NCI-H748 treated with DMSO at 0.1 percent for 48 hours (cell line): ENCODE measurements around the gene DIPK1C.

Experiments
- DNase-seq: peaks from one replicate; lab custom pipeline; 2025; lab: John Stamatoyannopoulos, UW

The DIPK1C gene

DNA sequence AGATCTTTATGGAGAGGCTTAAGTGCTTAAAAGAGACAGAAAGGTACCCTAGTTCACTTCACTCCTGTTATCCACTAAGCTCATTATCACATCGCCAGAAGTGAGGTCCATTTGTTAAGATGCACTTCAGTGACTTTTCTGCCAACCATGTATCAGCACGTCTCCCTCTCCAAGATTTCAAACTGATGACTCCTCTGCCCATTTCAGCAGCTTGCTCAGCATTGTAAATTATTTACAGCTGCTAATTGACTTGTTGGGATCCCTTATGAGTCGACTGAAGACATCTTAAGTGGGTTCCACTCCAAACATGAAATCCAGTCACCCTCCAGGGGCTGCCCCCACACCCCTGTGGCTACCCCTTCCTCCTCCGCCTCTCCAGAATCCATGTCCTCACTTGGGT lies 37.3 kb downstream of the DIPK1C start:
- no peak for DNase-seq

DNA sequence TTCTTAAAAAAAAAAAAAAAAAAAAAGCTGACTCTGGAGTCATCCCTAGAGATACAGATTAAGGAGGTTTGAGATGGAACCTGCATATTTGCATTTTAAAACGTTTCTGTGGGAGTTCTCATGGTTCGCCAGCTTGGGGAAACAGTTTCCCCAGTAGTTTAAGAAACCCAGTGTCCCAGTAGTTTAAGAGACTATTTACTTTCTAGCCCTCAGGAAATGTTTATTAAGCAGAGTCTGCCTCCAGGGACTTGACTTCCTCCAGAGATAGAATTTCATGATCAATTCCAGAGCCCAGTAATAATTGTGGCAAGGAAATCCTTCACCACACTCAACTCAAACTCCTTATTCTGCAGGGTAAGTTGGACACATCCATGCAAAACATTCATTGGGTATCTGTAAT lies 39.1 kb downstream of the DIPK1C start:
- no peak for DNase-seq

DNA sequence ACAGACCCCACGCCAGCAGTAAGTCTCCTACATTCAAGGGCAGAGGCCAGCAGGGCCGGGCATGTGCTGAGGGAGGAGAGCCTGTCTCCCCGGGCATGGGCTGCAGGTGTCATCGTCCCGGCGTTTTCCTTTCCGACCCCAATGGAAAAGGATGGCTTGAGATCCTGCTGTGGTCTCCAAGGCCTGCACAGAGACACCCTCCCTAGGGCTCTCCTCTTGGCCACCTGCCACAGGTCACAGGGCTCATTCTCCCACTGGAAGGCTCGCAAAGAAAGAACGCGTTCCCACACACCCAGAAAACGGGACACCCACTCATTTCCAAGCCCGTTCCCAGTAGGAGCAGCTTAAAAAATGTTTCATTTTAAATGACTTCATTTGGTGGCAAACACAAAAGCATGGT lies 41.0 kb downstream of the DIPK1C start:
- DNase-seq, result no peak

DNA sequence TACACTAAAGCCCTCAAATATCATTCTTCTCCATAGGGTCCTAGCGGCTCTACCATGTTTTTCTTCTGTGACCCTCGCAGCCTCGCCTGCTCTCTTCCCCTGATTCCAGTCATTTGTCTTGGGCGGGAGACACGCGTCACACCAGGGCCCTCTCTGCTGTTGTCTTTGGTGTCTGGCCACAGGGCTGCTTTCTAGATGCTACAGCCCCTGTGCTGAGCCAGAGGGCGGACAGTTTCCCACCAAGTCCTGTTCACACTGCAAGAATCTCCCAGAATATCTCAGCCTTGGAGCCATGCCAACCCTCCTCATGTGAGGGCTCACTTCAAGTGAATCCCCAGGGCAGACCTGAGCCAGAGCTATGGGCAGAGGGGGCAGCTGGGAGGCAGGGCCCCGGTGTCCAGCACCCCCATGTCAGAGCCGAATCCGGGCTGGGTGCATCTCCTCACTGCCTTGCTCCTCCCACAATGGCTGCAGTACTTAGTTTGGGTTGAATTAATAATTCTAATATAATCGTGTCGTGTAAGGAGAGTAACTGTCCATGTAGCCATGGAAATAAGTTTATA lies 42.1 kb downstream of the DIPK1C start:
- no peak for DNase-seq

DNA sequence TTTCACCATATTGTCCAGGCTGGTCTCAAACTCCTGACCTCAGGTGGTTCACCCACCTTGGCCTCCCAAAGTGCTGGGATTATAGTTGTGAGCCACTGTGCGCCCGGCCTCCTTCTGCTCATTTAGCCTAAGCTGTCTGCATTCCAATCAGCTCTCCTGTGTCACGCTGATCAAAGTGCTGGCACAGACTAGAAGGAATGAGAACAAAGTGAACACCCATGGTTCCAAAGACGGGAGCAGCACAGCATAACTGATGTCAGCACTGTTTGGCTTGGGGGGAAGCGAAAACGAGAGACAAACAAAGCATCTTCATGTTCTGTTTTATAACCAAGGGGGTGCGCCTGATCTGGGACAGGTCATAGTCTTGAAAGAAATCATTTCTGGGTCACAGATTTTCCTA lies 43.3 kb downstream of the DIPK1C start:
- DNase-seq, result no peak

DNA sequence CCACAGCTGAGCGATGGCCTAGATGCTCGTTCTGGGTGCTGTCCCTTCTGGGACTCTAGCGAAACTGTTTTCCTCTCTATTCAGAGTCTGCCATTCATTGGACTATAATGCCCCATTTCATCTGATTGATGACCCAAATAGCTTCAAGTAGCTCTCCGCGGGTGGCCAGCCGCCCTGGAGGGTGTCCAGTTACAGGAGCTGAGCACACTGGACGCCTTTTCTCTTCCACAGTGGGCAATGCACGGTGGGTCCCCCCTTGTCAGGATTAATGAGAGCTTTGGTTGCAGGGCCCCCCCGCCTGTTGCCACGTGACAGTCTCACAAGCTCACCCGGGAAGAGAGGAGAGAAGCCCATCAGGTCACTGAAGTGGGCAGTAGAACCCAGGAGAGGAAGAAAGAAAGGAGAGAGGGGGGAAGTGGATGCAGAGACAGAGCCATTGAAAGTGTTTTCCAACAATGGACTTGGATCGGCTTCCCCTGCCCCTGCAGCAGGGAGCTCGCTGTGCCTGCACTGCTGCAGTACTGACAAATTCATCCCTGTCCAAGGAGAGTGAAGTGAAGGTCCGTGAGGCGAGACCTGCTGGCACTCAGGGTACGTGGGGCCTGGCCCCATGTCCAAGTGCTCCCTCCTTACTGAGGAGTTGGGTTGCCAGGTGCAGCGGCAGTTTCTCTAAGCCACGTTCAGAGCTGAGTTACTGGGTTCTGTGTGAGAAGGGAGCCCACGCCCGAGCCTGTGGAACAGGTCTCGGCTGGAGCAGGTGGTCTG lies 44.8 kb downstream of the DIPK1C start:
- DNase-seq, result peak; percentile 16

DNA sequence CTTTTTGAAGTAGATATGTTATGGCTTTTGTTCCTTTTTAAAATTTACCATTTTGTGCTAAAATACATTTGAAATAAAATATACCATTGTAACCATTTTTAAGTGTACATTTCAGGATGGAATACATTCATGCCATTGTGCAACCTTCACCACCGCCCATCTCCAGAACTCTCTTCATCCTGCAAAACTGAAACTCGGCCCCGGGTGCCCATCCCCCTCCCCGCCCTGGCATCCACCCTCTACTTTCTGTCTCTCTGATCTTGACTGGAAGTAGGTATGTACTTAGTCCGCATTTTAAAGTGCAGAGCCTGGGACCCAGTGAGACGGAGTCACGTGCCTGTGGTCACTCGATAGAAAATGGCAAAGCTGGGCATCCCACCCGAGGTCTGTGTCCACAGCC lies 45.6 kb downstream of the DIPK1C start:
- DNase-seq, result no peak

DNA sequence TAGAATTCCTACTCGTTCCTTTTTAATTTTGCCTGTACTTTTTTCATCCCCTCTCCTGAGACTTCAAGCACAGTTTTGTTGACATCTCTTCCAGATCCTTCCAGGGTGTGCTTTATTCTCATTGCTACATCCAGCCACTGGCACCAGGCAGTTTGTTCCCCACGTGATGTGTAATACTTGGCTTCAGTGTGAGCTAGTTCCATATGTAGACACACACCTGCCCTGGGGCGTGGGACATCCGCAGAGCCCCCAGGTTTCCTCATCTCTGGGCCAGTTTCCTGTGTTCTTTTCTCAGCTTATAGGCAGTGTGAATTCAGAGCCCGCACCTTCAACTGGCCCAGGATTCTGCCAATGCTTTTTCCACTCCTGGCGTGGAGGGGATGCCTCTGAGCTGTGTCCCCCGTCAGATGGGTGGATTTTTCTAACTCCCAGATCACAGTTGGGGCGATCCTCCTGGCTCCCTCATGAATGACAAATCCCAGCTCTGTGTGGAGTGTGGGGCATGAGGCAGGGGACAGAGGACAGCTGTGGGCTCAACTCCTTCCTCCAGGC lies 46.6 kb downstream of the DIPK1C start:
- DNase-seq, result no peak

DNA sequence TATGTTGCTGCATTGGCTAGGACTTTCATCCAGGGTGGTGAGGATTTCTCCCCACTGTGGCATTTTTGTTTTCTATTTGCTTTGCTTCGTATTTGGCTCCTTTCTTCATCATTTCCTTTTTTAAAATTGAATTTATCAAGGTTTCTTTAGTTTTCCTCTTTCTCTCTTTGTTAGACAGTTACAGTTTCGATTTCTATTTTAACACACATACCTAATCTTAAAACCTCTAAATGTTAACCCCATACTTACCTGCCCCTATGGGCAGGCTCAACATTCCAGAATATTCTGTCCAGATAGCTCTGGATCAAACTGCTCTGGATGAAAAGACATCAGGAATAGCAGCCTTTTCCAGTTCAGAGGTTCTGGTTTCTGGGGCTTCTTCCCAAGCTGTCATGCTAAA lies 49.2 kb downstream of the DIPK1C start:
- no peak for DNase-seq

DNA sequence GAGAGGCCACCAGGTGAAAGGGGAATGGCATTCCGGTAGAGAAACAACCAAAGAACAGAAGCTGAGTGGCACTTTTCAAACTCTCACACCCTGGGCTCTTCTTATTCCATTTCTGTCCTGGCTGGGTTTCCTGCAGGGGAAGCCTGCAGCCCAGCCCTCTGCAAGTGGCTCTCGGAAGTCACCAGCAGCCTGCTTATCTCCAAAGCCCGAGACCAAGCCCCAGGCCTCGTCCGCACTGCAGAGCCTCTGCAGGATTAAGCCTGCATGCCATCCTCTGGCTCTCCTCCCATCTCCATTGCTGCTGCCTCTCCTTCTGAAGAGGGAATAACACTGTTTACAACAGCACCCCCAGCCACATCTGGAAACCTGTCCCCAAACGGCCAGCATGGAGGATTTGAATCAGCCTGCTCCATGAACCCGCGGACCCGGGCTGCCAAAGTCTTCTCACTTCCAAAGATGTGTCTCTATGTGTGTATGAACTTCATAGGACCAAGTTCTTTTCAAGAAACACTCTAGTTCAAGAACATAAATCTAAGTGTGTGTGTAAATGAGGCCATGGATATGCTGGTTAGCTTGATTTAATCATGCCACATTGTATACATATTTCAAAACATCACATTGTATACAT lies 54.2 kb downstream of the DIPK1C start:
- DNase-seq, result no peak

DNA sequence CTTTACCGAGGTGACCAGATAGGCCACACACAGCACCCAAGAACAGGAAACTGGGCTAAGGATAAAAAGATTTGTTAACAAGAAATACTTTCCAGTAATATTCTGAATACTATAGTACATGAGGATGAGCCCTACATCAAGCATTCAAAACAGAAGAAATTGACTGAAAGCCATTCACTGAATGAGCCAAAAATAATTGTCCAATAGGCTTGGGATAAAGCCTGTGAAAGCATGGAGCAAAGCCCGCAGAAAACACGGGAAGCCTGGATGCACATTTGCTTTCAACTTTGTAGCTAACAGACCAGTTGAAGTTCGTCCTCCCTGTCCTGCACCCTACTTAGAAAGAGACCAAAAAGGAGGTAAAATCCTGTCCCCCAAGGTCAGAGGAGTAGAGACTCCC lies 56.3 kb downstream of the DIPK1C start:
- no peak for DNase-seq

DNA sequence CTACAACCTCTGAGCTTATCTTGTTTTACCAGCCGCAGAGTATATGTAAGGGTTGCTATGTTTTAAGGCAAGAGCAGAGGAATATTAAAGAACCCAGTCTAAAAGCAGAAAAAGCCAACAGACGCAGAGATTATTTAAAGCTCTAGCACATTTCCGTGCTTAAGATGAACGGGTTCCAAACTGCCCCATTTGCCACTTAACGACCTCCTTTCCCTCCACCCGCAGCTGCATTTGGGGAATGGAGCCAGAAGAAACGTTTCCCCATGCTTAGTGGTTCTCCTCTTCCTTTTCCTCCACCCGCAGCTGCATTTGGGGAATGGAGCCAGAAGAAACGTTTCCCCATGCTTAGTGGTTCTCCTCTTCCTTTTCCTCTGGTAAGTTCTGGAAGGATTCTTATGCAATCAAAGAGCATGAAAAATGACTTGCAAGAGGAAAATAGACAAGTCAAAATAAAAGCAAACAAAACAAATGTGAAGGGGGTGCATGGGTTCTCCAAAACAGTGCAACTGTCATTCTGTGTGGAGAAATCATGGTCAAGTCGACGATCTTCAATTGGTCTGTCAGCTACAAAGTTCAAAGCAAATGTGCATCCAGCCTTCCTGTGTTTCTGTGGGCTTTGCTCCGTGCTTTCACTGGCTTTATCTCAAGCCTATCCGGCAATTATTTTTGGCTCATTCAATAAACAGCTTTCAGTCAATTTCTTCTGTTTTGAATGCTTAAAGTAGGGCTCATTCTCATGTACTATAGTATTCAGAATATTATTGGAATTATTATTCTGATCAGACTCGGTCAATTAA lies 57.8 kb downstream of the DIPK1C start:
- no peak for DNase-seq

DNA sequence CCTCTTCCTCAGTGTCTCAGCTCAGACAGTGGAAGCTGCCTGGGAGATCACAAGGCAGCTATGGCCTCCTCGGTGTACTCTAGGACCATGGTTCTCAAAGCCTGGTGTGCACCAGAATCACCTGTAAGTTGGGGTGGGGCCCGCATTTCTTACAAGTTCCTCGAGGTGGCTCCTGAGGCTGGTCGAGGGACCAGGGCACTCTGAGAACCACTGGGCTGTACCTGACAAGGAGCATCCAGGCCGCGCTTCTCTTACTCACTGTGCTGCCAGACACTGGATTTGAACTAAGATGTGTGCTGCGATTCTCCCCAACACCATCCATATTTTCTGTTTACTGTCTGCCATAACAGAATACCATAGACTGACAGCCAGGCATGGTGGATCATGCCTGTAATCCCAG lies 59.5 kb downstream of the DIPK1C start:
- no peak for DNase-seq

DNA sequence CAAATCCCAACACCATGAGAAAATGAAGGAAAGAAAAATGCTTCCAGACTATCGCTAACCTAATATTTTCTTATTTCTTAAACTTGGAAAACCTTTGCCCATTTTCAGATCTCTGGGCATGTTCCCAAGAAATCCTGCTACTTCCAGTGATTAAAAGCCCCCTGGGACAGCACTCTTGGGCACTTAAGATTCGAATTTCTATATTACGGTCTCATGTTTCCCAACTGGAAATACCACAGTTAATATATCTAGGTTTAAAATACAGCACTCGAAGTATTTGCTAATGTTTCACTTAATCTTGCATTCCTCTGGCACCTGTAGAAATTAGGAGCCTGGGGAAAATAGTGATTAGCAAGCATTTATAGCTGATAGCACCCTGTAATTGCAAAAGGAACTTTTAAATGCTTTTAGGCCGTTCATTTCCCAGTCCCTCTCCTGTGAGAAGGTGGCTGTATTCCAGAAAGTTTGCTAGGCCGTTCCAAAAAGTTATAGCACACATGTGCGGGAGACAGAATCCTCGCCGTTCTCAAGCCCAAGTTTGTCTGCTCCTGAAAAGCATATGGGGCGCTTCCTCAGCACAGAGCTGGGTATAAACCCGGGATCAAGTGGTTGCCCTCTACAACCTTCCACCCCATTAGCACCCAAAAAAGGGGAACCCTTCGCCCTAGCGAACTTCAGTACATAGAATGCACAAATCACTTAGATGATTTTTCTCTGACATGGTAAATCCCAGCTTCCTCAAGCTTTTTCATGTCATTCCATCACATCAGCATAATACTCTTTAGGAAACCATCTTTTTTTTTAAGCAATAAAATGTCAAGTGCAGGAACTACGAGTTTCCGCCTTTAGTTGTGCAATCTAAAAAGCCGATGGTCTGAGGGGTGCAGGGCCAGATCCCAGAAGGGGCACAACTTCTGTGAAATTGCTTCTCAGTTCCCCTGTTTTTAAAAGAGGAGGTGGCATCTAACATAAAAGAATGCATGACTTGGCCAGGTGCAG lies 60.6 kb downstream of the DIPK1C start:
- DNase-seq, result no peak

DNA sequence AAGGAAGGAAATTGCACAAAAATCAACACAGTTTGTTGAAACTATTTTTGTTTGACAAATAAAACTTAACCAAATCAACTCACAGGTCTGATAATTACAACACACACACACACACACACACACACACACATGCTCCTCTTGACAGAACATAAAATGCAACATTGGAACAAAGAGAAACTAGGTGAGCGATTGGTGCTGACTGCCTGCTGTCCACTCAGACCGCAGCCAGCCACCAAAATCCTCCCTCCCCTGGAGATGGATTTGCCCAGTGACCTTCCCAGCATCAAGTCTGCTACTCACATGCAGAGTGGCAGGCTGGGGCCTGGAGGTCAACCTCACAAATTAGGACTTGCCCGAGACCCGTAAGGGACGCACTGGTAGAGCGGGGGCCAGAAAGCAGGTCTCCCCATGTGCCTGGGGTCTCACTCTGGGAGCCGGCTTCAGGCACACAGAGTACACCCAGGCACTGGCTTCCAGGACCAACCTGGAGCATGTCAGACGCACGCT lies 61.4 kb downstream of the DIPK1C start:
- no peak for DNase-seq

DNA sequence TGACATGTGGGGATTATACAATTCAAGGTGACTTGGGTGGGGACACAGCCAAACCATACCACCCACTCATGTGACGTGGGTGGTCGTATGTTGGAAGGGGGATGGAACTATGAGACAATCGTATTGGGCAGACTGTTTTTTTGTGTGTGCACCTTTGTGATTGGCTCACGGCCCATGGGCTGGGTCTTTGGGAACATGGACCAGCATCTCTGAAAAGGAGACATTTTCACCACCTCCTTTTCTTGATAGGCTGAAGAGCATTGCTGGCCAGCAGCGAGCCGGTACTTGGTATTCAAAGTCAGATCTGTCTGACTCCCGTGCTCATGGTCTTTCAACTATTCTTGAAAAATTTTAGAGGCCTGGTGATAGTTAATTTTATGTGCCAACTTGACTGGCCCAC lies 62.1 kb downstream of the DIPK1C start:
- no peak for DNase-seq

DNA sequence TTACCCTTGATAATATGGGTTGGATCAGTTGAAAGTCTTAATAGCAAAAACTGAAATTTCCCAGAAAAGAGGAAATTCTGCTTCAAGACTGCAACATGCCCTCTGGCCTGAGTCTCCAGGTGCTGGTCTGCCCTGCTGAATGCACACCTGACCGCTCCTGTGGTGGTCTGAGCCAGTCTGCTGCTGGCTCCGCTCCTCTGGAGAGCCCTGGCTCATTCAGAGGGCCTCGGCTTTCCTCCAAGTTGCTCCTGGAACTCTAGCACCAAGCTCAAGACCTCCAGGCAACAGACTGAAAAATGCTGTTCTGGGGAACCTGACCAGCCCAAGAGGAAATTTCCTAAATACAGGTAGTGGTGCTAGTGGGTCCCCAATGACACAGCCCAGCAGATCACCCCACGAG lies 64.8 kb downstream of the DIPK1C start:
- no peak for DNase-seq

DNA sequence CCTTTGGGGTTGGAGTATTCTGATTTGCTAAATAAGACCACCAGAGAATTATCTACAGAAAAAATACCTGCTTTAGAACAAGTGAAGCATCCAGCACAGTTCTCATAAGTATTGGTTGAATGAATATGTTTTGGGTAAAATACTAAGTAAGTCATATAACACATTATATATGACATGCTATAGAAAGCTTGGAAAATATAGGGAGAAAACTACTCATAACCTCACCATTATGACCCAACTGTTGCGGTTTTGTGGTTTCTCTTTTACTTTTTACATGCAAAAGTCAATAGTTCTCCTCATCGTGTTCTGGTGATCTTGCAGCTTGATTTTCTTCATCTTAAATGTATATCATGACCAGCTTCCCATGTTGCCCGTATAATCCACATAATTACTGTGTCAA lies 66.2 kb downstream of the DIPK1C start:
- DNase-seq, result no peak

DNA sequence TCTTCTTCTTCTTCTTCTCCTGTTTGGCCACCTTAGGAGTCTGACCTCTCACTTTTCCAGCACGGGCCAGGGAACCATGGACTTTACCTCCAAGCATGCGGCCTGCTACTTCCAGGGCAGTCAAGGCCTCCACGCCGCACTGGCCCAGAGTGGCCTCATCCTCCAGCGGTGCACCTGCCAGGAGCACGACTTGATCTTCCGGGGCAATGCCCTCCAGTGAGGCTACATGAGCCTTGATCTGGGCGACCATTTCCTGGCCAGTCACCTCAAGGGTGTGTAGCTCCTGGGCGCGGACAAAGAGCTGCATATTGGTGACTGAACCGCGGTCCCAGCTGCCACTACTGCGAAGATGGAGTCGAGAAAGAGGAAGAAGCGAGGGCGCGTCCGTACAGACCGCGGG lies 67.1 kb downstream of the DIPK1C start:
- DNase-seq, result no peak

DNA sequence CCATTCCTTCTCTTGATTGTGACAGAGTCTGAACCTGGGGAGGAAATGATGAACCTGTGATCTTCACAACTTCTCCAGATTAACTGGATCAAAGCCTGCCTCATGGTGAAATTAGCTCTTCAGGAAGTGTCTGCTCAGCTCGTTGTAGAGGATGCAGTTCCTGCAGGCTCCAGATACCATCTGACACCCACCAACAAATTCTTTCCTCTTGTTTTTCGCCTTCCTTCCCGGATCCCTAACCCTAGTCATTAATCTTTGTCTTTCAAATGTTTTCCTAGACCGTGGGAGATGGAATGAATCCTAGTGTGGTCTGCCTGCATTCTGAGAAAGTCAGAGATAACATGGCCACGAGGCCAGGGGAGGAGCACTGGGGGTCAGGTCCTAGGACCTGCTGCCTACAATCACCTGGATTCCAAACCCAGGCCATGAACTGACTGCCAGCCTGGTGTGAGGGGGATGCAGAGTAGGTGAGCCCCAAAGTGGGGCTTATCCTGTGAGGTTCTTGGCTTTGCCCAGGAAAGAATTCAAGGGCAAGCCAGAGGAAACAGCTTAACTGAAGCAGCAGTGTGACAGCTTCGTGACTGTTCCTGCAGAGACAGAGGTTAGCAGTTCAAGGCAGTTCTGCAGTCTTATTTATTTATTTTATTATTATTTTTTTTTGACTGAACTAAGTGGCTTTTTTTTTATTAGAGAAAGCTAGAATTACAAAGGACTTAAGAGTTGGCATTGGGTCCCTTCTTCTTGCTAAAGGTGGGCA lies 67.8 kb downstream of the DIPK1C start:
- no peak for DNase-seq
